NK-92 treated with Interleukin-12 subunit alpha and Interleukin-12 subunit beta, amount 100 ng/mL, for 24 hours (cell line): ENCODE measurements around the gene FOXJ1.

Experiments used
- DNase-seq: peaks from one replicate; lab custom pipeline; 2025; lab: John Stamatoyannopoulos, UW

FOXJ1 gene

GRCh38 chr17:76091526-76092286 is 49.3 kb downstream of the FOXJ1 start:
- DNase-seq: no peak

GRCh38 chr17:76090517-76091129 is 50.4 kb downstream of the FOXJ1 start:
- DNase-seq: no peak

- DNase-seq: no peak
Measured at GRCh38 chr17:76089680-76090516, 51.1 kb downstream of the FOXJ1 start.

GRCh38 chr17:76088868-76089576 is 52.0 kb downstream of the FOXJ1 start:
- no peak for DNase-seq

- DNase-seq: no peak
Measured at GRCh38 chr17:76088041-76088867, 52.8 kb downstream of the FOXJ1 start.

- DNase-seq: no peak
Measured at GRCh38 chr17:76087531-76087930, 53.5 kb downstream of the FOXJ1 start.

GRCh38 chr17:76086384-76086783 is 54.7 kb downstream of the FOXJ1 start:
- DNase-seq: no peak
